ENCODE data around the gene CTSA. TPM values are rescaled to one million over a fixed set of nuclear protein-coding genes. Genes with fewer than 3 reads are reported as not detected.

Gene CTSA
- total and polyA plus RNA-seq, 2 experiments from 2014 or later = 39.9 to 63.9 TPM

- Mint-ChIP-seq H3K27me3 (ENCODE audit: insufficient read depth, low read depth, poor library complexity) (peaks cover 7% of the 10 kb centered on the region), H3K27ac (no peak overlapping the region), H3K36me3 (ENCODE audit: low read depth) (peaks cover 33% of the 10 kb centered on the region), H3K9me3 (no peaks in the 10 kb centered on the region), H3K4me3 (no peak overlapping the region), H3K4me1 (no peaks in the 10 kb centered on the region)
- no peak overlapping the region for H2AFZ ChIP-seq
- H3K27ac ChIP-seq (ENCODE audit: low read depth) = no peak overlapping the region
- no peak for ATAC-seq
- no peaks in the 10 kb centered on the region for H3K9me2 ChIP-seq (ENCODE audit: insufficient read depth)
- peaks cover 12% of the 10 kb centered on the region for H3F3A ChIP-seq (replicated peaks; ENCODE audit: low read depth)
- DNase-seq (ENCODE audit: low spot score) = no peak
- no peaks in the 10 kb centered on the region for H3K79me2 ChIP-seq (replicated peaks; ENCODE audit: insufficient read depth)
- peaks cover 15% of the 10 kb centered on the region; the same call in 1 of the 2 replicates for H3K36me3 ChIP-seq (ENCODE audit: insufficient read depth)
- no peak for TF ChIP-seq POLR2AphosphoS5 (IDR thresholded peaks at IDR 0.05; ENCODE audit: low read depth)
- TF ChIP-seq, protein P1, sequence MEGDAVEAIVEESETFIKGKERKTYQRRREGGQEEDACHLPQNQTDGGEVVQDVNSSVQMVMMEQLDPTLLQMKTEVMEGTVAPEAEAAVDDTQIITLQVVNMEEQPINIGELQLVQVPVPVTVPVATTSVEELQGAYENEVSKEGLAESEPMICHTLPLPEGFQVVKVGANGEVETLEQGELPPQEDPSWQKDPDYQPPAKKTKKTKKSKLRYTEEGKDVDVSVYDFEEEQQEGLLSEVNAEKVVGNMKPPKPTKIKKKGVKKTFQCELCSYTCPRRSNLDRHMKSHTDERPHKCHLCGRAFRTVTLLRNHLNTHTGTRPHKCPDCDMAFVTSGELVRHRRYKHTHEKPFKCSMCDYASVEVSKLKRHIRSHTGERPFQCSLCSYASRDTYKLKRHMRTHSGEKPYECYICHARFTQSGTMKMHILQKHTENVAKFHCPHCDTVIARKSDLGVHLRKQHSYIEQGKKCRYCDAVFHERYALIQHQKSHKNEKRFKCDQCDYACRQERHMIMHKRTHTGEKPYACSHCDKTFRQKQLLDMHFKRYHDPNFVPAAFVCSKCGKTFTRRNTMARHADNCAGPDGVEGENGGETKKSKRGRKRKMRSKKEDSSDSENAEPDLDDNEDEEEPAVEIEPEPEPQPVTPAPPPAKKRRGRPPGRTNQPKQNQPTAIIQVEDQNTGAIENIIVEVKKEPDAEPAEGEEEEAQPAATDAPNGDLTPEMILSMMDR (conservative IDR thresholded peaks at IDR 0.05; ENCODE audit: low read depth in 2 of 2) = no peak
- TF ChIP-seq, protein P2, sequence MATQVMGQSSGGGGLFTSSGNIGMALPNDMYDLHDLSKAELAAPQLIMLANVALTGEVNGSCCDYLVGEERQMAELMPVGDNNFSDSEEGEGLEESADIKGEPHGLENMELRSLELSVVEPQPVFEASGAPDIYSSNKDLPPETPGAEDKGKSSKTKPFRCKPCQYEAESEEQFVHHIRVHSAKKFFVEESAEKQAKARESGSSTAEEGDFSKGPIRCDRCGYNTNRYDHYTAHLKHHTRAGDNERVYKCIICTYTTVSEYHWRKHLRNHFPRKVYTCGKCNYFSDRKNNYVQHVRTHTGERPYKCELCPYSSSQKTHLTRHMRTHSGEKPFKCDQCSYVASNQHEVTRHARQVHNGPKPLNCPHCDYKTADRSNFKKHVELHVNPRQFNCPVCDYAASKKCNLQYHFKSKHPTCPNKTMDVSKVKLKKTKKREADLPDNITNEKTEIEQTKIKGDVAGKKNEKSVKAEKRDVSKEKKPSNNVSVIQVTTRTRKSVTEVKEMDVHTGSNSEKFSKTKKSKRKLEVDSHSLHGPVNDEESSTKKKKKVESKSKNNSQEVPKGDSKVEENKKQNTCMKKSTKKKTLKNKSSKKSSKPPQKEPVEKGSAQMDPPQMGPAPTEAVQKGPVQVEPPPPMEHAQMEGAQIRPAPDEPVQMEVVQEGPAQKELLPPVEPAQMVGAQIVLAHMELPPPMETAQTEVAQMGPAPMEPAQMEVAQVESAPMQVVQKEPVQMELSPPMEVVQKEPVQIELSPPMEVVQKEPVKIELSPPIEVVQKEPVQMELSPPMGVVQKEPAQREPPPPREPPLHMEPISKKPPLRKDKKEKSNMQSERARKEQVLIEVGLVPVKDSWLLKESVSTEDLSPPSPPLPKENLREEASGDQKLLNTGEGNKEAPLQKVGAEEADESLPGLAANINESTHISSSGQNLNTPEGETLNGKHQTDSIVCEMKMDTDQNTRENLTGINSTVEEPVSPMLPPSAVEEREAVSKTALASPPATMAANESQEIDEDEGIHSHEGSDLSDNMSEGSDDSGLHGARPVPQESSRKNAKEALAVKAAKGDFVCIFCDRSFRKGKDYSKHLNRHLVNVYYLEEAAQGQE (IDR thresholded peaks at IDR 0.05; ENCODE audit: unreplicated experiment) = no peak
- no peak for TF ChIP-seq CREB1 (CRISPR knock-in tag; IDR thresholded peaks at IDR 0.05; ENCODE audit: low read depth)
- TF ChIP-seq STAT1 (IDR thresholded peaks at IDR 0.05; ENCODE audit: unreplicated experiment) = no peak
- TF ChIP-seq JUNB (IDR thresholded peaks at IDR 0.05; ENCODE audit: unreplicated experiment) = no peak
- no peak for TF ChIP-seq NANOG (IDR thresholded peaks at IDR 0.05; ENCODE audit: borderline replicate concordance)
- TF ChIP-seq, protein P3, sequence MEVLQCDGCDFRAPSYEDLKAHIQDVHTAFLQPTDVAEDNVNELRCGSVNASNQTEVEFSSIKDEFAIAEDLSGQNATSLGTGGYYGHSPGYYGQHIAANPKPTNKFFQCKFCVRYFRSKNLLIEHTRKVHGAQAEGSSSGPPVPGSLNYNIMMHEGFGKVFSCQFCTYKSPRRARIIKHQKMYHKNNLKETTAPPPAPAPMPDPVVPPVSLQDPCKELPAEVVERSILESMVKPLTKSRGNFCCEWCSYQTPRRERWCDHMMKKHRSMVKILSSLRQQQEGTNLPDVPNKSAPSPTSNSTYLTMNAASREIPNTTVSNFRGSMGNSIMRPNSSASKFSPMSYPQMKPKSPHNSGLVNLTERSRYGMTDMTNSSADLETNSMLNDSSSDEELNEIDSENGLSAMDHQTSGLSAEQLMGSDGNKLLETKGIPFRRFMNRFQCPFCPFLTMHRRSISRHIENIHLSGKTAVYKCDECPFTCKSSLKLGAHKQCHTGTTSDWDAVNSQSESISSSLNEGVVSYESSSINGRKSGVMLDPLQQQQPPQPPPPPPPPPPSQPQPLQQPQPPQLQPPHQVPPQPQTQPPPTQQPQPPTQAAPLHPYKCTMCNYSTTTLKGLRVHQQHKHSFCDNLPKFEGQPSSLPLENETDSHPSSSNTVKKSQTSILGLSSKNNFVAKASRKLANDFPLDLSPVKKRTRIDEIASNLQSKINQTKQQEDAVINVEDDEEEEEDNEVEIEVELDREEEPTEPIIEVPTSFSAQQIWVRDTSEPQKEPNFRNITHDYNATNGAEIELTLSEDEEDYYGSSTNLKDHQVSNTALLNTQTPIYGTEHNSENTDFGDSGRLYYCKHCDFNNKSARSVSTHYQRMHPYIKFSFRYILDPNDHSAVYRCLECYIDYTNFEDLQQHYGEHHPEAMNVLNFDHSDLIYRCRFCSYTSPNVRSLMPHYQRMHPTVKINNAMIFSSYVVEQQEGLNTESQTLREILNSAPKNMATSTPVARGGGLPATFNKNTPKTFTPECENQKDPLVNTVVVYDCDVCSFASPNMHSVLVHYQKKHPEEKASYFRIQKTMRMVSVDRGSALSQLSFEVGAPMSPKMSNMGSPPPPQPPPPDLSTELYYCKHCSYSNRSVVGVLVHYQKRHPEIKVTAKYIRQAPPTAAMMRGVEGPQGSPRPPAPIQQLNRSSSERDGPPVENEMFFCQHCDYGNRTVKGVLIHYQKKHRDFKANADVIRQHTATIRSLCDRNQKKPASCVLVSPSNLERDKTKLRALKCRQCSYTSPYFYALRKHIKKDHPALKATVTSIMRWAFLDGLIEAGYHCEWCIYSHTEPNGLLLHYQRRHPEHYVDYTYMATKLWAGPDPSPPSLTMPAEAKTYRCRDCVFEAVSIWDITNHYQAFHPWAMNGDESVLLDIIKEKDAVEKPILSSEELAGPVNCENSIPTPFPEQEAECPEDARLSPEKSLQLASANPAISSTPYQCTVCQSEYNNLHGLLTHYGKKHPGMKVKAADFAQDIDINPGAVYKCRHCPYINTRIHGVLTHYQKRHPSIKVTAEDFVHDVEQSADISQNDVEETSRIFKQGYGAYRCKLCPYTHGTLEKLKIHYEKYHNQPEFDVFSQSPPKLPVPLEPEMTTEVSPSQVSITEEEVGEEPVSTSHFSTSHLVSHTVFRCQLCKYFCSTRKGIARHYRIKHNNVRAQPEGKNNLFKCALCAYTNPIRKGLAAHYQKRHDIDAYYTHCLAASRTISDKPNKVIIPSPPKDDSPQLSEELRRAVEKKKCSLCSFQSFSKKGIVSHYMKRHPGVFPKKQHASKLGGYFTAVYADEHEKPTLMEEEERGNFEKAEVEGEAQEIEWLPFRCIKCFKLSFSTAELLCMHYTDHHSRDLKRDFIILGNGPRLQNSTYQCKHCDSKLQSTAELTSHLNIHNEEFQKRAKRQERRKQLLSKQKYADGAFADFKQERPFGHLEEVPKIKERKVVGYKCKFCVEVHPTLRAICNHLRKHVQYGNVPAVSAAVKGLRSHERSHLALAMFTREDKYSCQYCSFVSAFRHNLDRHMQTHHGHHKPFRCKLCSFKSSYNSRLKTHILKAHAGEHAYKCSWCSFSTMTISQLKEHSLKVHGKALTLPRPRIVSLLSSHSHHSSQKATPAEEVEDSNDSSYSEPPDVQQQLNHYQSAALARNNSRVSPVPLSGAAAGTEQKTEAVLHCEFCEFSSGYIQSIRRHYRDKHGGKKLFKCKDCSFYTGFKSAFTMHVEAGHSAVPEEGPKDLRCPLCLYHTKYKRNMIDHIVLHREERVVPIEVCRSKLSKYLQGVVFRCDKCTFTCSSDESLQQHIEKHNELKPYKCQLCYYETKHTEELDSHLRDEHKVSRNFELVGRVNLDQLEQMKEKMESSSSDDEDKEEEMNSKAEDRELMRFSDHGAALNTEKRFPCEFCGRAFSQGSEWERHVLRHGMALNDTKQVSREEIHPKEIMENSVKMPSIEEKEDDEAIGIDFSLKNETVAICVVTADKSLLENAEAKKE (CRISPR knock-in tag; IDR thresholded peaks at IDR 0.05) = no peak
- no peak for TF ChIP-seq ZNF331 (CRISPR knock-in tag; IDR thresholded peaks at IDR 0.05; ENCODE audit: low read depth)
- TF ChIP-seq ETS1 (IDR thresholded peaks at IDR 0.05) = no peak
- TF ChIP-seq EZH2phosphoT487 (IDR thresholded peaks at IDR 0.05; ENCODE audit: unreplicated experiment) = no peak
- no peak for TF ChIP-seq EZH2 (IDR thresholded peaks at IDR 0.05; ENCODE audit: low read depth, unreplicated experiment)
- TF ChIP-seq ZNF114 (CRISPR knock-in tag; IDR thresholded peaks at IDR 0.05) = no peak
- no peaks in the 10 kb centered on the region; the same call in 1 of the 2 replicates for H3K4me1 ChIP-seq (ENCODE audit: insufficient read depth)
- H3K27me3 ChIP-seq (ENCODE audit: insufficient read depth) = no peaks in the 10 kb centered on the region
- no peak overlapping the region for H3K4me3 ChIP-seq
- H3K4me2 ChIP-seq = no peak overlapping the region
- H4K20me1 ChIP-seq (replicated peaks; ENCODE audit: insufficient read depth) = peaks cover 7% of the 10 kb centered on the region
These were observed 49.6 kb upstream of the CTSA start for GRCh38 chr20:45841407-45842129.

Data from GM23338 (cell line).